ENCODE data around the gene AMBRA1. TPM values are rescaled to one million over a fixed set of nuclear protein-coding genes. Genes with fewer than 3 reads are reported as not detected.
"Not testable (repeated sequence)": the region's sequence is repeated elsewhere in the genome, so short reads cannot be mapped to it uniquely, and the experiment has no call there.

The AMBRA1 gene
- polyA plus RNA-seq, 1 experiment = 12.8 TPM

DNA sequence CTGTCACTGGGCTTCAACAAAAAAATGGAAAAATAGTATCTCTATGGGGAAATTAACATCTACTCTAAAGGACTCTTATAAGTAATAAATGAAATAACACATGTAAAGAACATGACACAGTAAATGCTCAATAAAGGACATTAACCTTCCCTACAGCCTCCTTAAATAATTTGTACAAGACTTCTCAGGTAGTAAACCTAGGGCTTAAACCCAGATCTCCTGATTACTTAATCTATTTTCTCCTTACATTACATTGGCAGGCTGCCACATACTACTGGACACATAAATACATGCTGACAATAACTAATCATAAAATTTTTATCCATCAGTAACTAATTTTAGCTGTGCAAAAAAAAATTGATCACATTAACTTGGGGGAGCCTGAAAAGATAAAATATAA is 4.9 kb downstream of the AMBRA1 start:
- Histone ChIP-seq H3K36me3 (ENCODE audit: control insufficient read depth, insufficient read depth, low read length) (no peaks in the 10 kb centered on the region), H3K4me3 (ENCODE audit: low read depth, low read length) (no peak overlapping the region), H3K27me3 (ENCODE audit: control insufficient read depth, insufficient read depth, low read length) (no peaks in the 10 kb centered on the region)
- ChIA-PET POLR2A (no interaction called here), CTCF (no interaction called here)
- TF ChIP-seq, protein P1, sequence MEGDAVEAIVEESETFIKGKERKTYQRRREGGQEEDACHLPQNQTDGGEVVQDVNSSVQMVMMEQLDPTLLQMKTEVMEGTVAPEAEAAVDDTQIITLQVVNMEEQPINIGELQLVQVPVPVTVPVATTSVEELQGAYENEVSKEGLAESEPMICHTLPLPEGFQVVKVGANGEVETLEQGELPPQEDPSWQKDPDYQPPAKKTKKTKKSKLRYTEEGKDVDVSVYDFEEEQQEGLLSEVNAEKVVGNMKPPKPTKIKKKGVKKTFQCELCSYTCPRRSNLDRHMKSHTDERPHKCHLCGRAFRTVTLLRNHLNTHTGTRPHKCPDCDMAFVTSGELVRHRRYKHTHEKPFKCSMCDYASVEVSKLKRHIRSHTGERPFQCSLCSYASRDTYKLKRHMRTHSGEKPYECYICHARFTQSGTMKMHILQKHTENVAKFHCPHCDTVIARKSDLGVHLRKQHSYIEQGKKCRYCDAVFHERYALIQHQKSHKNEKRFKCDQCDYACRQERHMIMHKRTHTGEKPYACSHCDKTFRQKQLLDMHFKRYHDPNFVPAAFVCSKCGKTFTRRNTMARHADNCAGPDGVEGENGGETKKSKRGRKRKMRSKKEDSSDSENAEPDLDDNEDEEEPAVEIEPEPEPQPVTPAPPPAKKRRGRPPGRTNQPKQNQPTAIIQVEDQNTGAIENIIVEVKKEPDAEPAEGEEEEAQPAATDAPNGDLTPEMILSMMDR (IDR thresholded peaks at IDR 0.05; ENCODE audit: insufficient read depth, low read depth, low read length) = no peak
- DNase-seq (ENCODE audit: low read depth) = no peak

GRCh38 chr11:46588131-46588530 is 5.7 kb downstream of the AMBRA1 start:
- ChIA-PET CTCF (no interaction called here), POLR2A (no interaction called here)
- no peak for DNase-seq (ENCODE audit: low read depth)
- Histone ChIP-seq H3K27me3 (ENCODE audit: control insufficient read depth, insufficient read depth, low read length) (no peaks in the 10 kb centered on the region), H3K4me3 (ENCODE audit: low read depth, low read length) (no peak overlapping the region), H3K36me3 (ENCODE audit: control insufficient read depth, insufficient read depth, low read length) (no peaks in the 10 kb centered on the region)
- TF ChIP-seq, protein P1 (IDR thresholded peaks at IDR 0.05; ENCODE audit: insufficient read depth, low read depth, low read length) = no peak

- H3K27me3 ChIP-seq (ENCODE audit: control insufficient read depth, insufficient read depth, low read length); H3K36me3 ChIP-seq (ENCODE audit: control insufficient read depth, insufficient read depth, low read length); CTCF ChIA-PET; H3K4me3 ChIP-seq (ENCODE audit: low read depth, low read length); DNase-seq (ENCODE audit: low read depth); POLR2A ChIA-PET: not testable (repeated sequence)
These were observed 10.3 kb downstream of the AMBRA1 start for GRCh38 chr11:46583513-46583912.

- POLR2A ChIA-PET = no interaction called here
- no peaks in the 10 kb centered on the region for H3K36me3 ChIP-seq (ENCODE audit: control insufficient read depth, insufficient read depth, low read length)
- no peak overlapping the region for H3K4me3 ChIP-seq (ENCODE audit: low read depth, low read length)
- TF ChIP-seq, protein P1 (IDR thresholded peaks at IDR 0.05; ENCODE audit: insufficient read depth, low read depth, low read length) = no peak
- CTCF ChIA-PET = no interaction called here
- no peaks in the 10 kb centered on the region for H3K27me3 ChIP-seq (ENCODE audit: control insufficient read depth, insufficient read depth, low read length)
- no peak for DNase-seq (ENCODE audit: low read depth)
These were observed 11.2 kb downstream of the AMBRA1 start for GRCh38 chr11:46582588-46582987.

- ChIA-PET CTCF (no interaction called here), POLR2A (no interaction called here)
- no peak for DNase-seq (ENCODE audit: low read depth)
- no peaks in the 10 kb centered on the region; the same call in 1 of the 2 replicates for H3K36me3 ChIP-seq (ENCODE audit: control insufficient read depth, insufficient read depth, low read length)
- TF ChIP-seq, protein P1 (IDR thresholded peaks at IDR 0.05; ENCODE audit: insufficient read depth, low read depth, low read length) = no peak
- no peak overlapping the region for H3K4me3 ChIP-seq (ENCODE audit: low read depth, low read length)
- H3K27me3 ChIP-seq (ENCODE audit: control insufficient read depth, insufficient read depth, low read length) = no peaks in the 10 kb centered on the region
These were observed 16.8 kb downstream of the AMBRA1 start for GRCh38 chr11:46577058-46577457.

- POLR2A ChIA-PET = no interaction called here
- no peaks in the 10 kb centered on the region for H3K27me3 ChIP-seq (ENCODE audit: control insufficient read depth, insufficient read depth, low read length)
- CTCF ChIA-PET = no interaction called here
These were observed 19.2 kb downstream of the AMBRA1 start for GRCh38 chr11:46574656-46575055.

More at GRCh38 chr11:46574656-46575055, 19.2 kb downstream of the AMBRA1 start:
- DNase-seq (ENCODE audit: low read depth) = no peak
- no peaks in the 10 kb centered on the region; the same call in 1 of the 2 replicates for H3K36me3 ChIP-seq (ENCODE audit: control insufficient read depth, insufficient read depth, low read length)
- TF ChIP-seq, protein P1 (IDR thresholded peaks at IDR 0.05; ENCODE audit: insufficient read depth, low read depth, low read length) = no peak
- no peak overlapping the region for H3K4me3 ChIP-seq (ENCODE audit: low read depth, low read length)

All from BJ (cell line).